Stimulated activated CD8-positive, alpha-beta memory T cell treated with anti-CD3 and anti-CD28 coated beads, Interleukin-2, amount 100 ng/mL, for 1 hour (primary cell): Measurements from ENCODE around the gene RBM25.
"Not testable (repeated sequence)": the region's sequence is repeated elsewhere in the genome, so short reads cannot be mapped to it uniquely, and the experiment has no call there.

ENCODE experiments used
- DNase-seq, 2 donors: peaks; one replicate each; pipeline ENCODE4 v3.0.0-alpha.2; 2020; ENCODE audit warnings: low read depth in 2 of 2

The RBM25 gene

DNA sequence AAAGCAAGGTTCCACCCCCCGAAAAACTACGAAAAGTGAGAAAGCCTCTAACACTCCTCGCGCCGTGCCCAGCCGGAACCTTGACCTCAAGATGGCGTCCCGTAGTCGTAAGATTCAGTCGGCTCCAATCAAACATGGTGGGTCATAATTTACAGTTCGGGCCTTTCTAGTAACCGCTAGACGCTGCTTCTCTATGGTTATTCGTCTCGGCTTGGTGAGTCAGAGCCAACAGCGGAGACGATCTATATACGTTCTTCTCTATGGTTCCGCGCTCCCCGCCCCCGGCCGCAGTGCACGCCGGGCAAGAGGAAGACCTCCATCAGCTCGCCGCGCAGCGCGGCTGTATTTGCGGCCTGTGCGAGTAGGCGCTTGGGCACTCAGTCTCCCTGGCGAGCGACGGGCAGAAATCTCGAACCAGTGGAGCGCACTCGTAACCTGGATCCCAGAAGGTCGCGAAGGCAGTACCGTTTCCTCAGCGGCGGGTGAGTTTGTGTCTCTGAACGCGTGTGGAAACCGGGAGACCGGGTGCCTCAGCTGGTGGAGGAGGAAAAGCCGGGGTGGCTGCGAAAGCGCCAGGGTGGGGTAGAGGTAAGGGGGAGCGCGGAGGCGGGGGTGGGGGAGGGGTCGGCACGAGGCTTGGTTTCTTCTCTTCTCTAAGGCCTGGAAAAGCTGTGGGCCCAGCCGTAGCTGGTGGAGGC lies at the start of gene RBM25:
TSS of gene RBM25 (plus strand) at position 311 of the 698 bp plus-strand sequence. CDS start 13,108 bp downstream, outside the sequence.
- peak; percentile 85 to 87 for DNase-seq

DNA sequence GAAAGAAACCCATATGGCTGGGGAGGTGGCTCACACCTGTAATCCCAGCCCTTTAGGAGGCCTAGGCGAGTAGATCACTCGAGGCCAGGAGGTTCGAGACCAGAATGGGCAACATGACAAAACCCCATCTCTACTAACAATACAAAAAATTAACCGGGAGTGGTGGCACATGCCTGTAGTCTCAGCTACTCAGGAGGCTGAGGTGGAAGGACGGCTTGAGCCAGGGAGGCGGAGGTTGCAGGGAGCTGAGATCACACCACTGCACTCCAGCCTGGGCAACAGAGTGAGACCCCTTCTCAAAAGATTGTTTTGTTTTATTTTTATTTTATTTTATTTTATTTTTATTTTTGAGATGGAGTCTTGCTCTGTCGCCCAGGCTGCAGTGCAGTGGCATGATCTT lies 47.1 kb upstream of the RBM25 start:
- not testable (repeated sequence) for DNase-seq

DNA sequence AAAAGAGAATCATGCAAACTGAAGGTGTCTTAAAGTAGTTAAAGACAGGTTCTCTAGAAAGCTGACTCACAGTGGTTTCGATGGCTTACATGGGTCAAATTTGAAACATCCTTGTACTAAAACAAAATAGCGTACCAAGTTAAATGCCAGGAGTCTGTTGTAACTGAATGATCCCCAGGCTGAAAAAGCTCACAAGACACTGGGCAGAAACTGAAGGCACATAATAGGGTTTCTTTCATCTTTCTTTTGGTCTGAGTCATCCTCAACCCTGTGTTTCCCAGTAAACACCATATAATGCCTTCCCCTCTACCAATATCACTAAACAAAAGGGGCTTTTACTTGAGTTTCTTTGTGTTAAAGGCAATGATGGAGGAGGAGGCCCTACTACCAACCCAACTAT lies 44.2 kb upstream of the RBM25 start:
- DNase-seq, result no peak

DNA sequence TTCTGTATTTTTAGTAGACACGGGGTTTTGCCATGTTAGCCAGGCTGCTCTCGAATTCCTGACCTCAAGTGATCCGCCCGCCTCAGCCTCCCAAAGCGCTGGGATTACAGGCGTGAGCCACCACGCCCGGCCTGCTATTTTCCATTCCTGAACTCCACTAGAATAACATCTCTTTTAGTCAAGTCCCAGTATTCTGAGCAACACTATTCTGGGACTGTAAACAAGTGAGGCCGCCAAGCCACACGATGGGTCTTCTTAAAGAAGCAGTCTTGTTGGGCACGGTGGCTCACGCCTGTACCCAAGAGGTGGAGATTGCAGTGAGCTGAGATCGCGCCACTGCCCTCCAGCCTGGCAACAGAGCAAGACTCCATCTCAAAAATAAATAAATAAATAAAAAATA lies 42.8 kb upstream of the RBM25 start:
- not testable (repeated sequence) for DNase-seq

DNA sequence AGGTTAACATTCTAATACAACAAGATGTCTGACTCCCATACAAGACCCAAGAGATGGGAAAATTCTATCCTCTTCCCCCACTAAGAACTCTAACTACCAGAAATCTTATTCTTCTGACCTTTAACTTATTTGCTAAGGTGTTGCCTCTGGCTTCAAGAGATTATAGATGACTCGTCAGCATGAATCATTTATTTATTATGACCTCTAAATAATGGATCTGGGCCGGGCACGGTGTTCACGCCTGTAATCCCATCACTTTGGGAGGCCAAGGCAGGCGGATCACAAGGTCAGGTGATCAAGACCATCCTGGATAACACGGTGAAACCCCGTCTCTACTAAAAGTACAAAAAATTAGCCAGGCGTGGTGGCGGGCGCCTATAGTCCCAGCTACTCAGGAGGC lies 42.3 kb upstream of the RBM25 start:
- not testable (repeated sequence) for DNase-seq

DNA sequence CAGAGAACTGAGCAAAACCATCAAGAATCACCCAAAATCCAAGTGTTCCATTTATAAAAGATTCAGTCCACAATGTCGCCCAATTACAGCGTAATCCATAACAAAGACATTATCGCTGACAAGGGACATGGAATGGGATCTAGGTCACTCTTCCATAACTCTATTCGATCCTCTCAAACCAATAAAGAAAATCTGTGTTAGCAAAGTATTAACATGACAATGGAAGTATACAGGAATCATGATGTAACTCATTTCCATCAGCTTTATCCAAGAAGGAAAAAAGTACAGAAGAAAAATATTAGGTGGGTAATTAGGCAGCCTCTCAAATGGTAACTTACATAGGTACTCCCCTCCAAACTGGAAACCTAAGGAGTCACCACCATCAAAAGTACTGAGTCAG lies 36.3 kb upstream of the RBM25 start:
- DNase-seq, result no peak

DNA sequence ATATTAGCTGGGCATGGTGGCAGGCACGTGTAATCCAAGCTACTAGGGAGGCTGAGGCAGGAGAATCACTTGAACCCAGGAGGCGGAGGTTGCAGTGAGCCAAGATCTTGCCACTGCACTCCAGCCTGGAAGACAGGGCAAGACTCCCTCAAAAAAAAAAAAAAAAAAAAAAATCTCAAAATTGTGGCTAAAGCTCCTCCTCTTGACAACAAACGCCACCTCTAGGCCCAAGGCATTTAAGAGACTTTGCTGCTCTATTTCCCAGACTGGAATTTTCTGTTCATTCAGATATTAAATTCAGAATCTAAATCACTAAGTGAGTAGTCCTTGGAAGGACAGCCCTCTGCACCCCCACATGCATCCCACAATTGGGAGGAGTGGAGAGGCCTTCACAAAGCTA lies 32.8 kb upstream of the RBM25 start:
- DNase-seq, result no peak

DNA sequence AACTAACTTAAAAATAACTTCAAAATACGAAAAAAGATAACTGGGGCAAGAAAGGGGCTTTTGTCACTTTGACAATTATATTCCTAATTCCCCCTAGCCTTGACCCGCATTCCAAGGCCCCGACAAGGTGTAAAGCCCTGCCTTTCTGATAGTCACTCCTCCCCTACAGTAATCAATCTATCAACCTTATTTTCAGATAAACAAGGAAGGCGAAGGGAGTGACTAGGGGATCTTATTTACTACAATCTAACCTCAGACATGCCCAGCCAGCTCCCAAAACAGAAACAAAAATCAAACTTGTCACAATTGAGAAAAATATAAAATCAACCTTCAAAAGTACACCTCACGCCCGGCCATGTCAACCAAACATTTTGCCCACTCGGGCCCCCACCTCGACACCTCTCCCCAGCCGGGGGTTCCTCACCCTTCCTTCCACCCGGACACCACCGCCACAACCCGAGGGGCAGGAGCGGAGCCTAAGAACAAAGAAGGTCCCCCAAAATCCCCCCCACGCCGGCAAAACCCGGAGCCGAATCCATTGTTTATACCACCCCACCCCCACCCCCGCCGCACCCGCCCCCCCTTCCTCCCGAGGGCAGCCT lies 32.0 kb upstream of the RBM25 start:
- no peak for DNase-seq

DNA sequence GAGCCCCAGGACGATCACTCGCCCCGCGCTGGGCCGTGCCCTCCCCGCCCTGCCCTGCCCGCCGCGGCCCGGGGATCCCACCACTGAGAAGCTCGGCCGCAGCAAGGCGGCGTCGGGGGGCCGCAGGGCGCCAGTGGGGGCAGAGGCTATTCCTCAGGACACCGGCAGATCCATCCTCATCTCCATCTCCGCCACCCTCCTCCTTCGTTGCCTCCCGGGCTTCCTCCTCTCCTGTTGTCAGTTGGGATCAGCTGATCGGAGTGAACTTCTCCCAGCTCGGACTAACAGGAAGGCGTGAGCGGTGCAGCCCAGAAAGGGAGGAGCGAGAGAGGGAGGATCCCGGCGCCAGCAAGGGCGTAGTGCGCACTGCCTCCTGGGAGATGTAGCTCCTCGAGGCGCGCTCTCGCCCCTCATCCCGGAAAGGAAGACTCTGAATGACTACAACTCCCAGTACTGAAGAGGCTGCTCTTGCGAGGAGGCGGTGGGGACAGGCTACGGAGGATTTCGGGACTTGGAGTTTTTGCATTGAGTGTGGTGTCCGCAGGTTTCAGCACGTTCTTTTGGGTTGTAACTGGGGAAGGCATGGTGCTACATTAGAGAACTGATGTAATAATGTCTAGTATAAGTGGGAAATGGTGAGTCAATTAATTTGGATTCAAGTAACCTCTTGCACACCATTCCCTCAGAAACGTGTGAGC lies 31.3 kb upstream of the RBM25 start, which contains the start of gene ZFYVE1:
TSS of gene ZFYVE1 (minus strand) at position 262 of the 698 bp plus-strand sequence. CDS start 2,598 bp downstream, outside the sequence.
- DNase-seq, result peak; percentile 72 to 80

DNA sequence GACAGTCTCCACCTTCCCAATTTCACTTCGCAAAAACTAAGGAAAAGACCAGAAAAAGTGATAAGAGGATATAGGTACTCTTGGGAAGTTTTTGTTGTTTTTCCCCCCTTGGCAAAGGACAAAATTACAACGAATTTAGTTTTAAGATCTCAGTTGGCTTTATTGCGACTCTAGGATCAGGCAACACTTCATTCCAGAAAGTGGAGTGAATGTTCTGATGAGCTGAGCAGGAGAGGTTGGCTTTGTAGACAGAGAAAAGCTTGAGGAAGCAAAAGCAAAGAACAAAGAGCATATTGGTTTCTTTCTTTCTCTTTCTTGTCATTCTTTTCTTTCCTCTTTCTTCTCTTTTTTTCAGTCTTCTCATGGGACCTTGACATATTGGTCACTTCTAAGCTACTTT lies 30.8 kb upstream of the RBM25 start:
- DNase-seq, result no peak

DNA sequence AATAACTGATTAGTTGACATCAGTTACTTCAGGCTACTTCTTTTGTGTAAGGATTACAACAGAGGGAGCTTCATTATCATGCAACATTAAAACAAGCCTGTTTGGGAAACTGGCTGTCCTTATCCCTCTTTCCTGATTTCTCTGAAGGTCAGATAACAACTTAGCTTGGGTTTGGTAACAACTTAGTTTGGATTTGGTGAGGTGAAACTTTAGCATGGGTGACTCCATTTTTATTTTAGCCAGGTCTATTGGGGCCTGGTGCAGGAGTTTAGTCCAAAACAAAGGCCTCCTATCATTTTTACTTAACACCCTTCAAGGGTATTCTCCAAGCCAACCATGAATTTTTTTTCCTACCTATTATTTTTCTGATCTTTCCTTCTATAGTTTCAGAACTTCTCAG lies 30.4 kb upstream of the RBM25 start:
- DNase-seq, result no peak

DNA sequence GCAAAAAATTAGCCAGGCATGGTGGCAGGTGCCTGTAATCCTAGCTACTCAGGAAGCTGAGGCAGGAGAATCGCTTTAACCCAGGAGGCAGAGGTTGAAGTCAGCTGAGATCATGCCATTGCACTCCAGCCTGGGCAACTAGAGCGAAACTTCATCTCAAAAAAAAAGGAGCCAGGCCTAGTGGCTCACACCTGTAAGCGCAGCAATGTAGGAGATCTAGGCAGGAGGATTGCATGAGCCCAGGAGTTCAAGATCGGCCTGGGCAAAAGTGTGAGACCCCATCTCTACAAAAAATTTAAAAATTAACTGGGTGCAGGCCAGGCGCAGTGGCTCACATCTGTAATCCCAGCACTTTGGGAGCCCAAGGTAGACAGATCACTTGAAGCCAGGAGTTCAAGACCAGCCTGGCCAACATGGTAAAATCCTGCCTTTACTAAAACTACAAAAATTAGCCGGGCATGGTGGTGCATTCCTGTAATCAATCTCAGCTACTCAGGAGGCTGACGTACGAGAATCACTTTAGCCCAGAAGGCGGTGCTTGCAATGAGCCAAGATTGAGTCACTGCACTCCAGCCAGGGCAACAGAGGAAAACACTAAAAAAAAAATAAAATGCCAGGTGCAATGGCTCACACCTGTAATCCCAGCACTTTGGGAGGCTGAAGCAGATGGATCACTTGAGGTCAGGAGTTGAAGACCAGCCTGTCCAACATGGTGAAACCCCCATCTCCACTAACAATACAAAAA lies 21.5 kb upstream of the RBM25 start:
- not testable (repeated sequence) for DNase-seq

DNA sequence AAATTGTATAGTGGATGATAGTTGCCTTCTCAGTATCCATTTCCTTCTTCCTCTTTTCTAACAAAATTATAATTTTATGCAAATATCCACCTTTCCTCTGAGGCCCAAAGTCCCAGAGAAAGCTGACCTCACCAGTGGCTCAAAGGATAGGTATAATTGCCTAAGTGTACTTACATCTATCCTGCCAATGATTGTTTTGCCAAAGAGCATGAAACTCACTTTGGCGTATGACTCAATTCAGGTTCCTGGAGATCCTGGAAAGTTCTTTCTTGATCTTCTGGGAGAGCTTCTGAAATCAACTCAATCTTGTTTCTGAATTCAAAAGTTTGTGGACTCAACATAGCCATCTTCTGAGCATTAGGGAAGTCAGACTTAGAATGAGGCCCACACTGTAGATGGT lies 10.5 kb upstream of the RBM25 start:
- no peak for DNase-seq

DNA sequence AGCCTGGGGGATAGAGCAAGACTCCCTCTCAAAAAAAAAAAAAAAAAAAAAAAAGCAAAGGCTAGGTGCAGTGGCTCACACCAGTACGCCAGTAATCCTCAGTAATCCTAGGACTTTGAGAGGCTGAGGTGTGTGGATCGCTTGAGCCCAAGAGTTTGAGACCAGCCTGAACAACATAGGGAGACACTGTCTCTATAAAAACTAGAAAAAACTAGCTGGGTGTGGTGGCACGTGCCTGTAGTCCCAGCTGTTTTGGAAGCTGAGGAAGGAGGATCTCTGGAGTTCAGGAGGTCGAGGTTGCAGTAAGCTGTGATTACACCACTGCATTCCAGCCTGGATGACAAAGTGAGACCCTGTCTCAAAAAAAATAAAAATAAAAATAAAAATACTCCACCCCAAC lies 8.9 kb upstream of the RBM25 start:
- no peak for DNase-seq

DNA sequence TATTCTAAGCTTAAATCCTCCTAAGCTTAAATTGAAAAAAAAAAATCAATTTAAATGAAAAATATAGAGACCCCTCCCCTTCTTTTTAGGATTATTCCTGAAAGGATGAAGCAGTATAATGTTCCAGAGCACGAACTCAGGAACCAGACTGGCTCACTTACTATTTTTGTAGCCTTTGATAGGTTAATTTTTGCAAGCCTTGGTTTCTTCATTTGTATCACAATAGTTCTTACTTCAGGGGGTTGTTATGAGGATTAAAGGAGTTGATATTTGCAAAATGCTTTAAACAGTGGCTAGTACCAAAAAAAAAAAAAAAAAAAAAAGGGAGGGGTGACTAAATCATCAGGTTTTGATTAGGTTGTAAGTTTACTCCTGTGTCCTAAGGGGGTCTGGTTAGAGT lies 3.1 kb upstream of the RBM25 start:
- DNase-seq, result no peak

DNA sequence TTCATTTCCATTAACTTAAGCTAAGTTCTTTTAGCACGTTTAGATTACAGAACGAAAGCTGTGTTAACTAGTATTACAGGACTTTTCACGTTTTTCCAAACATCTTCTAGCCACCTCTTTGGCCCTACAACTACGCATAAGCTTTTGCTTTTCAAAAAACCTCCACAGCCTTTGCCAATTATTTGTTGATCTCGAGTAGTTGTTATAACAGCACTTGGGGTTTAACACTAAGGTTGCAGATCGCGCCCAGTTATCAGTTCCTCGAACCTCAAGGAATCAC lies 450 bp upstream of the RBM25 start:
- no peak for DNase-seq

DNA sequence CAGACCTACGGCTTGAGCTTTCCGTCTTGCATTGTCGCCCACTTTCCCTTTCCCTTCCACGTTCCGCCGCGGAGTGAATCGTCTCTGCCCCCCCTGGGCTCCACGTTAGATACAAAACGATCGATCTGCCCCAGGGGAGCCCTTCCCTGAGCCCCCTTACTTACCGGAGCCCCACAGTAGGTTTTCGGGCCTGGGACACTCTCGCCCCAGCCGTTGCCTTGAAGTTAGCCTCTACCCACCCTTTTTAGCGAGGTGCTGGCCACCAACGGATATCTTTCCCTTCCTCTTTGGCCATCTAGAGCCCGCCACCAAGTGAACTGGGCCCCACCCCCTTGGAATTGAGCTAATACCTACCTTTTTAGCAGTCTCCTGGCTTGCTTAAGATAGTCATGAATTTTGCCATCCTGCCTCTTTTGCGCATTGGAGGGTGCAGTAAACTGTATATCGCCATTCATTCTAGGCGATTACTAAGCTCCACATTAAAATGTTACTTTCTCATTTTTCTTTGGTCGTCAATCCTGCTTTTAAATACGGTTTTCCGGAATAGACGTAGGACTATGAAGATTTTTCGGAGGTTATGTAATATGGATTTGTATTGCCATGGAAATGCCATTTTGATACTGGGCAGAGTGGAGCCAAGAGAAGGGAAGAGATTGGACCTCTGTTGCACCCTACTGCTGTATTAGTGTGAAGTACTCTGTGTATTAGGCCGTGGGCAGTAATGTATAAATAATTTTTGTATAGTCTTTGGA lies 764 bp downstream of the RBM25 start:
- no peak for DNase-seq

DNA sequence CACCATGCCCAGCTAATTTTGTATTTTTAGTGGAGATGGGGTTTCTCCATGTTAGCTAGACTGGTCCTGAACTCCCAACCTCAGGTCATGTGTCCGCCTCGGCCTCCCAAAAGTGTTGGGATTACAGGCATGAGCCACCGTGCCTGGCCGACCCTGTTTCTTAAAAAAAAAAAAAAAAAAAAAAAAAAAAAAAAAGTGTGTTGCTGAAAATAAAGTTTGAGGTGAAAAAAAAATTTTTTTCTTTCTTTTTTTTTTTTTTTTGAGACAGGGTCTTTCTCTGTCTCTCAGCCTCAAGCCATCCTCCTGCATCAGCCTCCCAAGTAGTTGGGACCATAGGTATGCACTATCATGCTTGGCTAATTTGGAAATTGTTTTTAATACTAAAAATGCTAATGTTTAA lies 11.3 kb downstream of the RBM25 start:
- no peak for DNase-seq

DNA sequence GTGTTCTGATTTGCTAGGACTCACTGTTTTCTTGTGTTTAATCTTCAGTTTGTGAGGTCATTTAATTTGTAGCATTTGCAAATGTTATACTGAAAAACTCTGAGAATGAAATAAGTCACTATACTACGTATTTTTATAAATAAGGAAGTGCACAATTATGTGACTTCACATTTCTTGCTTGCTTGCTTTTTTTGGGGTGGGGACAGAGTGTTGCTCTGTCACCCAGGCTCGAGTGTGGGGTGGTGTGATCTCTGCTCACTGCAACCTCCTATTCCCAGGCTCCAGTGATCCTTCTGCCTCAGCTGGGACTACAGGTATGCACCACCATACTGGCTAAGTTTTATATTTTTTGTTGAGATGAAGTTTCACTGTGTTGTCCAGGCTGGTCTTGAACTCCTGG lies 32.7 kb downstream of the RBM25 start:
- no peak for DNase-seq

DNA sequence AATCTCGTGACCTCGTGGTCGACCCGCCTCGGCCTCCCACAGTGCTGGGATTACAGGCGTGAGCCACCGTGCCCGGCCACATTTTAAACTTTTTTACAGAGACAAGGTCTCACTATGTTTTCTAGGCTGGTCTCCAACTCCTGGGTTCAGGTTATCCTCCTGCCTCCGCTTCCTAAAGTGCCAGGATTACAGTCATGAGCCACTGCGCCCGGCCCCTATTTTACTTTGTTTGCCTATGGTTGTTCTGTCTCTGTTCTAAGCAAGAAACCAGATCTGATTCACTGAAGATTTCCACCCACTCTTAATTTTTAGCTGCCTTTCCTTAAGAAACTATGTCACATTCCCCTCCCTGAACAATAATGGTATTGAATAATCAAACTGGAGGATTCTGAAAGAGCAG lies 39.1 kb downstream of the RBM25 start:
- no peak for DNase-seq

DNA sequence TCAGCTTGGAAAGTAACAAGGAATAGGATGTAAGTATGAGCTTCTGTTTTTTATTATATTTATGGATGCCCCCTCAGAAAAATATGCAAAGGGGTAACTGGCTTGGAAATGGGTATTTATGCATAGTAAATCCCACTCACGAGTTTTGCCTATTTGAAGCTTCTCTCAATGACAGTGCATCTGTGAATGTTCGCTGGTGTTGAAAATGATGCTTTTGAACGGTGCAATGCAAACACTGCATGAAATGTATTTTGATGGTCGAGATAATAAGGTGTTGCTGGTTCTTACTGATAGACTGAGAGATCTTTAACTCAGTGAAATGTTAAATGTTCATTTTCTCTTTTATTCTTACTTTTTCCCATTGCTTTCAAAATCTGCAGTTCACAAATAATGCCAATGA lies 42.0 kb downstream of the RBM25 start:
- DNase-seq, result no peak
